A673 (cell line): Measurements from ENCODE around the gene NUDT5. TPM values are rescaled to one million over a fixed set of nuclear protein-coding genes. Genes with fewer than 3 reads are reported as not detected.

ENCODE experiments used
- BruUV-seq: library from RNA; stranded (reverse); fragments of 400-500 nt; replicated peaks from 2 replicates; lab custom pipeline; 2021; lab: Mats Ljungman, UMichigan
- CTCF ChIA-PET: fragments of 300-600 bp; sonication (Branson Sonifier 250); formaldehyde crosslinking; loops from one replicate; lab custom pipeline; 2022; ENCODE audit warnings: antibody characterized with exemption; lab: Charles Lee
- POLR2A ChIA-PET: fragments of 300-600 bp; sonication (Branson Sonifier 250); formaldehyde crosslinking; loops from one replicate; lab custom pipeline; 2022; ENCODE audit warnings: antibody characterized with exemption; ENCODE audit not compliant: low non-redundant PET; lab: Charles Lee
- DNase-seq: peaks from one replicate; pipeline ENCODE4 v3.0.0-alpha.2; 2015; ENCODE audit warnings: low spot score
- H3K27ac ChIP-seq: fragments of 200-600 bp; sonication (generic); 2 replicates; pipeline ENCODE4 v1.5.1; 2016; ENCODE audit warnings: mixed run types, low read depth, mild to moderate bottlenecking, mixed read lengths, antibody characterized with exemption, low read length; ENCODE audit not compliant: poor library complexity, severe bottlenecking
- H3K27me3 ChIP-seq: fragments of 200-600 bp; sonication (generic); replicated peaks from 2 replicates; pipeline ENCODE4 v1.6.1; 2017; ENCODE audit warnings: mixed run types, low read depth, mild to moderate bottlenecking, mixed read lengths, antibody characterized with exemption, low read length; ENCODE audit not compliant: insufficient read depth, poor library complexity
- H3K36me3 ChIP-seq: fragments of 200-600 bp; sonication (generic); 2 replicates; pipeline ENCODE4 v1.6.1; 2016; ENCODE audit warnings: mixed run types, mild to moderate bottlenecking, mixed read lengths, antibody characterized with exemption, low read length; ENCODE audit not compliant: insufficient read depth, poor library complexity, severe bottlenecking
- H3K4me1 ChIP-seq: fragments of 200-600 bp; sonication (generic); 2 replicates; pipeline ENCODE4 v1.6.1; 2017; ENCODE audit warnings: mixed run types, mild to moderate bottlenecking, mixed read lengths, antibody characterized with exemption, low read length; ENCODE audit not compliant: insufficient read depth, poor library complexity, severe bottlenecking
- H3K4me3 ChIP-seq: fragments of 200-600 bp; sonication (generic); 2 replicates; pipeline ENCODE4 v1.5.1; 2016; ENCODE audit warnings: low read depth, mixed run types, mild to moderate bottlenecking, mixed read lengths, low read length; ENCODE audit not compliant: poor library complexity, severe bottlenecking
- H3K9me3 ChIP-seq: fragments of 200-600 bp; sonication (generic); 2 replicates; pipeline ENCODE4 v1.6.1; 2016; ENCODE audit warnings: mixed run types, low read depth, mild to moderate bottlenecking, mixed read lengths, antibody characterized with exemption, low read length; ENCODE audit not compliant: poor library complexity, severe bottlenecking
- CTCF ChIP-seq: fragments of 300-800, 200-600 bp; sonication (generic); conservative IDR thresholded peaks from 2 replicates; pipeline ENCODE4 v1.5.1; 2017; ENCODE audit warnings: low read depth, mild to moderate bottlenecking, antibody characterized with exemption, low read length, moderate library complexity, mixed read lengths
- EZH2 ChIP-seq: fragments of 200-600 bp; sonication (generic); IDR thresholded peaks from 2 replicates; pipeline ENCODE4 v1.6.1; 2017; ENCODE audit warnings: borderline replicate concordance, low read depth, mild to moderate bottlenecking, mixed read lengths, antibody characterized with exemption, low read length; ENCODE audit not compliant: poor library complexity, severe bottlenecking
- intact Hi-C: fragments of 100-400 bp; cut with micrococcal nuclease; formaldehyde crosslinking; loops from one replicate; pipeline ENCODE4 v1.10.0; 2022; ENCODE audit not compliant: unreplicated experiment
- total RNA-seq: library from RNA; stranded (reverse); gene quantifications from 2 replicates; pipeline ENCODE4 v1.2.3, GENCODE V29; 2021

The NUDT5 gene
- total RNA-seq, 1 experiment from 2014 or later, result 137 TPM

- H3K27ac ChIP-seq, result no peak overlapping the region
- ChIA-PET POLR2A (interaction anchor here (0.6 kb wide), 1 partner anchor 180 kb away, joined by 3 read pairs; no protein-coding TSS in a partner anchor), CTCF (no interaction called here)
- intact Hi-C loops, result no loop called here
- no peaks in the 10 kb centered on the region for H3K27me3 ChIP-seq
- peaks cover 48% of the 10 kb centered on the region for H3K36me3 ChIP-seq
- no peak for DNase-seq
- H3K4me1 ChIP-seq, result peaks cover 11% of the 10 kb centered on the region
- peaks cover 5% of the 10 kb centered on the region for H3K9me3 ChIP-seq
- no TSS peak for BruUV-seq
- no peak overlapping the region for H3K4me3 ChIP-seq
- no peak for TF ChIP-seq CTCF
- TF ChIP-seq EZH2, result no peak
Measured at GRCh38 chr10:12225444-12225843, 29.8 kb upstream of the NUDT5 start.

GRCh38 chr10:12221323-12222298 is 25.9 kb upstream of the NUDT5 start:
- POLR2A ChIA-PET, result no interaction called here
- peak; percentile 54 for DNase-seq
- Histone ChIP-seq H3K4me1 (peaks cover 34% of the 10 kb centered on the region), H3K9me3 (peaks cover 5% of the 10 kb centered on the region), H3K4me3 (no peak overlapping the region), H3K27ac (peak overlapping the region; percentile 75), H3K27me3 (no peaks in the 10 kb centered on the region), H3K36me3 (peaks cover 62% of the 10 kb centered on the region)
- CTCF ChIA-PET, result no interaction called here
- intact Hi-C loops, result loop anchor here (5.0 kb wide), 1 partner anchor 321 kb away; no protein-coding TSS in a partner anchor
- TF ChIP-seq CTCF (no peak), EZH2 (no peak)
- no TSS peak for BruUV-seq

- H3K4me1 ChIP-seq, result peaks cover 49% of the 10 kb centered on the region
- ChIA-PET CTCF (no interaction called here), POLR2A (interaction anchor here (0.5 to 0.6 kb wide), 2 partner anchors 328 to 1664 kb away, joined by 3 to 4 read pairs; no protein-coding TSS in a partner anchor)
- no peaks in the 10 kb centered on the region for H3K27me3 ChIP-seq
- no peak for DNase-seq
- no TSS peak for BruUV-seq
- no peak for TF ChIP-seq EZH2
- TF ChIP-seq CTCF, result no peak
- intact Hi-C loops, result no loop called here
- H3K9me3 ChIP-seq, result peaks cover 5% of the 10 kb centered on the region
- H3K27ac ChIP-seq, result peak overlapping the region; percentile 89
- peaks cover 46% of the 10 kb centered on the region for H3K36me3 ChIP-seq
- H3K4me3 ChIP-seq, result no peak overlapping the region
Measured at GRCh38 chr10:12218991-12219390, 23.3 kb upstream of the NUDT5 start.
